Muscle layer of colon (tissue), 2 donors: ENCODE measurements around the gene POU2AF3.

Source experiments
- H3K27ac ChIP-seq: one replicate; pipeline ENCODE4 v1.7.0; 2013; ENCODE audit warnings: low read depth, mild to moderate bottlenecking, low read length, moderate library complexity
- H3K27me3 ChIP-seq, 2 donors: one replicate each; pipeline ENCODE4 v1.7.0; 2013; ENCODE audit warnings: low read length in 2 of 2, mild to moderate bottlenecking in 2 of 2; ENCODE audit not compliant: insufficient read depth in 2 of 2, control insufficient read depth in 1 of 2
- H3K36me3 ChIP-seq: one replicate; pipeline ENCODE4 v1.7.0; 2013; ENCODE audit warnings: mild to moderate bottlenecking, low read length; ENCODE audit not compliant: insufficient read depth
- H3K4me1 ChIP-seq: one replicate; pipeline ENCODE4 v1.7.0; 2013; ENCODE audit warnings: mild to moderate bottlenecking, low read length; ENCODE audit not compliant: insufficient read depth
- H3K4me3 ChIP-seq, 2 donors: one replicate each; pipeline ENCODE4 v1.7.0; 2013; ENCODE audit warnings: low read length in 2 of 2, low read depth in 1 of 2, mild to moderate bottlenecking in 1 of 2, moderate library complexity in 1 of 2
- H3K9ac ChIP-seq: one replicate; pipeline ENCODE4 v1.7.0; 2013; ENCODE audit warnings: low read length
- H3K9me3 ChIP-seq: one replicate; pipeline ENCODE4 v1.7.0; 2013; ENCODE audit warnings: mild to moderate bottlenecking, low read length
- donor health status: abdominal sarcoma.
- donor health status: Adenocarcinoma of cecum.

Gene POU2AF3

GRCh38 chr11:111301004-111301841, 2.9 kb downstream of the POU2AF3 start:
- no peaks in the 10 kb centered on the region for H3K9me3 ChIP-seq
- no peaks in the 10 kb centered on the region for H3K36me3 ChIP-seq
- peaks cover 28% of the 10 kb centered on the region for H3K4me1 ChIP-seq
- no peaks in the 10 kb centered on the region for H3K27me3 ChIP-seq
- no peak overlapping the region for H3K4me3 ChIP-seq
- no peak overlapping the region for H3K27ac ChIP-seq
- no peak overlapping the region for H3K9ac ChIP-seq

GRCh38 chr11:111301842-111302118, 3.4 kb downstream of the POU2AF3 start:
- no peaks in the 10 kb centered on the region for H3K9me3 ChIP-seq
- H3K27ac ChIP-seq, result no peak overlapping the region
- peaks cover 28% of the 10 kb centered on the region for H3K4me1 ChIP-seq

GRCh38 chr11:111302298-111302697, 4.0 kb downstream of the POU2AF3 start:
- Histone ChIP-seq H3K4me3 (no peak overlapping the region), H3K27ac (no peak overlapping the region), H3K27me3 (no peaks in the 10 kb centered on the region), H3K36me3 (no peaks in the 10 kb centered on the region), H3K9ac (no peak overlapping the region), H3K4me1 (peaks cover 28% of the 10 kb centered on the region), H3K9me3 (no peaks in the 10 kb centered on the region)

More at GRCh38 chr11:111301842-111302118, 3.4 kb downstream of the POU2AF3 start:
- Histone ChIP-seq H3K9ac (no peak overlapping the region), H3K27me3 (no peaks in the 10 kb centered on the region), H3K4me3 (no peak overlapping the region), H3K36me3 (no peaks in the 10 kb centered on the region)

- H3K9me3 ChIP-seq, result no peaks in the 10 kb centered on the region
- H3K4me1 ChIP-seq, result peaks cover 28% of the 10 kb centered on the region
- no peaks in the 10 kb centered on the region for H3K36me3 ChIP-seq
- no peak overlapping the region for H3K27ac ChIP-seq
- no peaks in the 10 kb centered on the region for H3K27me3 ChIP-seq
- no peak overlapping the region for H3K9ac ChIP-seq
- no peak overlapping the region for H3K4me3 ChIP-seq
Measured at GRCh38 chr11:111303461-111303860, 5.1 kb downstream of the POU2AF3 start.

GRCh38 chr11:111305162-111305802, 6.9 kb downstream of the POU2AF3 start:
- peaks cover 24% of the 10 kb centered on the region for H3K4me1 ChIP-seq

GRCh38 chr11:111305876-111306275, 7.5 kb downstream of the POU2AF3 start:
- Histone ChIP-seq H3K27me3 (no peaks in the 10 kb centered on the region), H3K4me3 (no peak overlapping the region), H3K36me3 (no peaks in the 10 kb centered on the region), H3K27ac (no peak overlapping the region), H3K9me3 (no peaks in the 10 kb centered on the region), H3K4me1 (peaks cover 18% of the 10 kb centered on the region), H3K9ac (no peak overlapping the region)

More at GRCh38 chr11:111305162-111305802, 6.9 kb downstream of the POU2AF3 start:
- no peak overlapping the region for H3K4me3 ChIP-seq
- no peaks in the 10 kb centered on the region for H3K9me3 ChIP-seq
- no peaks in the 10 kb centered on the region for H3K36me3 ChIP-seq
- H3K9ac ChIP-seq, result no peak overlapping the region
- no peak overlapping the region for H3K27ac ChIP-seq
- H3K27me3 ChIP-seq, result no peaks in the 10 kb centered on the region

- H3K4me3 ChIP-seq, result no peak overlapping the region
- no peak overlapping the region for H3K9ac ChIP-seq
- H3K9me3 ChIP-seq, result no peaks in the 10 kb centered on the region
- no peak overlapping the region for H3K27ac ChIP-seq
- H3K4me1 ChIP-seq, result peaks cover 13% of the 10 kb centered on the region
- no peaks in the 10 kb centered on the region for H3K36me3 ChIP-seq
- no peaks in the 10 kb centered on the region for H3K27me3 ChIP-seq
Measured at GRCh38 chr11:111306321-111306720, 8.0 kb downstream of the POU2AF3 start.

GRCh38 chr11:111307472-111308108, 9.2 kb downstream of the POU2AF3 start:
- Histone ChIP-seq H3K27ac (no peak overlapping the region), H3K9me3 (no peaks in the 10 kb centered on the region), H3K27me3 (no peaks in the 10 kb centered on the region), H3K4me3 (no peak overlapping the region), H3K36me3 (no peaks in the 10 kb centered on the region), H3K9ac (no peak overlapping the region), H3K4me1 (peaks cover 10% of the 10 kb centered on the region)

- no peak overlapping the region for H3K27ac ChIP-seq
Measured at GRCh38 chr11:111308140-111308539, 9.8 kb downstream of the POU2AF3 start.

GRCh38 chr11:111309215-111309915, 11.0 kb downstream of the POU2AF3 start:
- H3K9me3 ChIP-seq, result no peaks in the 10 kb centered on the region
- H3K4me1 ChIP-seq, result no peaks in the 10 kb centered on the region
- H3K27ac ChIP-seq, result no peak overlapping the region
- H3K36me3 ChIP-seq, result no peaks in the 10 kb centered on the region
- H3K4me3 ChIP-seq, result no peak overlapping the region
- H3K9ac ChIP-seq, result no peak overlapping the region
- no peaks in the 10 kb centered on the region for H3K27me3 ChIP-seq

More at GRCh38 chr11:111308140-111308539, 9.8 kb downstream of the POU2AF3 start:
- peaks cover 6% of the 10 kb centered on the region for H3K4me1 ChIP-seq
- H3K9me3 ChIP-seq, result no peaks in the 10 kb centered on the region
- H3K9ac ChIP-seq, result no peak overlapping the region
- H3K27me3 ChIP-seq, result no peaks in the 10 kb centered on the region
- H3K36me3 ChIP-seq, result no peaks in the 10 kb centered on the region
- H3K4me3 ChIP-seq, result no peak overlapping the region

GRCh38 chr11:111310088-111310487, 11.7 kb downstream of the POU2AF3 start:
- Histone ChIP-seq H3K4me1 (no peaks in the 10 kb centered on the region), H3K27me3 (no peaks in the 10 kb centered on the region), H3K27ac (no peak overlapping the region), H3K36me3 (no peaks in the 10 kb centered on the region), H3K9me3 (no peaks in the 10 kb centered on the region), H3K9ac (no peak overlapping the region), H3K4me3 (no peak overlapping the region)
